DND-41 (cell line): ENCODE measurements around the gene TRIM2.

Experiments
- ATAC-seq: fragments of 200-7000 bp; cut with Tn5 transposase; 3 replicates; pipeline ENCODE4 v1.9.1; 2021; ENCODE audit warnings: low read depth; ENCODE audit not compliant: insufficient read depth
- DNase-seq: peaks from one replicate; pipeline ENCODE4 v3.0.0-alpha.2; 2020
- H2AFZ ChIP-seq: 2 replicates; pipeline ENCODE4 v1.6.0; 2012; ENCODE audit warnings: low read depth, low read length
- H3K27ac ChIP-seq: 2 replicates; pipeline ENCODE4 v1.5.1; 2012; ENCODE audit warnings: low read length, inconsistent platforms
- H3K27me3 ChIP-seq: fragments of 200-600 bp; sonication (generic); 2 replicates; pipeline ENCODE4 v1.6.0; 2012; ENCODE audit warnings: low read length, mild to moderate bottlenecking, inconsistent platforms; ENCODE audit not compliant: insufficient read depth, poor library complexity
- H3K36me3 ChIP-seq: 2 replicates; pipeline ENCODE4 v1.5.1; 2012; ENCODE audit warnings: low read length, inconsistent platforms; ENCODE audit not compliant: insufficient read depth
- H3K4me1 ChIP-seq: 2 replicates; pipeline ENCODE4 v1.5.1; 2012; ENCODE audit warnings: mild to moderate bottlenecking, low read length; ENCODE audit not compliant: insufficient read depth
- H3K4me2 ChIP-seq: 2 replicates; pipeline ENCODE4 v1.6.0; 2012; ENCODE audit warnings: mild to moderate bottlenecking, moderate library complexity, low read length, inconsistent platforms; ENCODE audit not compliant: insufficient read depth
- H3K4me3 ChIP-seq, 2 experiments: fragments of 200-600 bp in 1 of 2; shearing (Covaris generic) in 1 of 2; 2 replicates each; pipeline ENCODE4 v1.5.1; 2012 to 2016; ENCODE audit warnings: inconsistent platforms in 2 of 2, low read length in 2 of 2, mild to moderate bottlenecking in 2 of 2, low read depth in 1 of 2, moderate library complexity in 1 of 2
- H3K79me2 ChIP-seq: 2 replicates; pipeline ENCODE4 v1.6.0; 2012; ENCODE audit warnings: low read length, inconsistent platforms; ENCODE audit not compliant: insufficient read depth
- H3K9ac ChIP-seq: 2 replicates; pipeline ENCODE4 v1.6.0; 2012; ENCODE audit warnings: low read depth, mild to moderate bottlenecking, inconsistent platforms, low read length, moderate library complexity
- H3K9me3 ChIP-seq: 2 replicates; pipeline ENCODE4 v1.5.1; 2012; ENCODE audit warnings: low read length, moderate library complexity, mild to moderate bottlenecking, inconsistent platforms; ENCODE audit not compliant: insufficient read depth, severe bottlenecking
- H4K20me1 ChIP-seq: 2 replicates; pipeline ENCODE4 v1.6.0; 2012; ENCODE audit warnings: low read length; ENCODE audit not compliant: insufficient read depth
- EZH2 ChIP-seq: IDR thresholded peaks from 3 replicates; pipeline ENCODE4 v1.6.1; 2012; ENCODE audit warnings: borderline replicate concordance, low read depth, mild to moderate bottlenecking, moderate library complexity, low read length, inconsistent platforms; ENCODE audit not compliant: severe bottlenecking
- TF ChIP-seq, protein P1 (sequence below): IDR thresholded peaks from 2 replicates; pipeline ENCODE4 v1.5.1; 2012; ENCODE audit warnings: borderline replicate concordance, low read length, moderate library complexity, mild to moderate bottlenecking; ENCODE audit not compliant: poor library complexity, severe bottlenecking; ENCODE audit errors: extremely low read depth

Gene TRIM2

DNA sequence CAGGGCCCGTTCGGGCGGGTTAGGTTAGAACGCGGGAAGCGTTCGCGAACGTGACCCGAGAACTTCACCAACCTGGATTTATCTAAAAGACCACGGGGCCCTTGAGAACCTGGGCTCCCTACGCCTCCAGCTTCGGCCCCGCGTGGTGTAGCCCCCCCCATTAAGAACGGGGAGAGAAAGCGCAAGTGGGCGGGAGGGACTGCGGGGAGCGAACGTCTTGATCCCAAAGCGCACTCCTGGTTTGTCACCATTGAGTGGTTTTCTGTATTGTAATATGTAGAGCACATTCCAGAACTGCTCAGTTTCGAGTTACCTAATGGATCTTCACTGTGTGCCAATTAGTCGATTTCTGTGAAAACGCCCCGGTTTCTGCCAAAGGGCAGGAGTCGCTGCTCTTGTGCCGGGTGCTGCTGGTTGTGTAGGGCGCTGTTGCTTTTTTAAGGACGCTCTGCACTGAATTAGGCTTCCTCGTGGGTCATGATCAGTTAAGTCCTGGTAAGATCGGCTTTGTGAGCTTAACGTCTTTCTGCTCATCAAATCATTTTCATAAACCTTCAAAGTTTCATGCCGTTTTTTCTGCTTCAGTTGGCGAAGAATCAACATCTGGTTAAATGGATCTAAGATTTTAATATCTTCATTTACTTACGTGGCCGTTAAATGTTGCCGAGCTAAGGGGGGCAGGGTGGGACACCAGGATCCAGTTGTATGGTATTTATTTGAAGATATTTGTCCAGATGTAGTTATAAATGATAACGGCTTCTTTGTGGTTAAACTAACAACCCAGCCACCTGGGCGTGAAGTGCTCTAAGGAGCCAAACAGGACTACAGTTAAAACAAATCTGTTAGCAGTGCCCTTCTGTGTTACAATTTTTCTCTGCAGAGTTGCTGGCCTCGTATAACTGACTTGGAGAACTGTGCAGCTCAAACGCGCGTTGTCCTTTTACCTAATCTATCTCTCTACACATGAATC is 141.1 kb downstream of the TRIM2 start:
- no peaks in the 10 kb centered on the region for H4K20me1 ChIP-seq
- H3K27me3 ChIP-seq: no peaks in the 10 kb centered on the region
- peak overlapping the region; percentile 24 for H2AFZ ChIP-seq
- H3K4me2 ChIP-seq: peak overlapping the region; percentile 70
- peaks cover 85% of the 10 kb centered on the region for H3K4me1 ChIP-seq
- H3K9me3 ChIP-seq: no peaks in the 10 kb centered on the region
- H3K36me3 ChIP-seq: peaks cover 10% of the 10 kb centered on the region
- H3K79me2 ChIP-seq: peaks cover 93% of the 10 kb centered on the region
- peak; percentile 64 for ATAC-seq
- H3K27ac ChIP-seq: peak overlapping the region; percentile 100
- peak overlapping the region; percentile 99 for H3K9ac ChIP-seq
- peak overlapping the region; percentile 50 to 59 for H3K4me3 ChIP-seq
- DNase-seq: peak; percentile 89
- TF ChIP-seq EZH2: no peak
- TF ChIP-seq, protein P1, sequence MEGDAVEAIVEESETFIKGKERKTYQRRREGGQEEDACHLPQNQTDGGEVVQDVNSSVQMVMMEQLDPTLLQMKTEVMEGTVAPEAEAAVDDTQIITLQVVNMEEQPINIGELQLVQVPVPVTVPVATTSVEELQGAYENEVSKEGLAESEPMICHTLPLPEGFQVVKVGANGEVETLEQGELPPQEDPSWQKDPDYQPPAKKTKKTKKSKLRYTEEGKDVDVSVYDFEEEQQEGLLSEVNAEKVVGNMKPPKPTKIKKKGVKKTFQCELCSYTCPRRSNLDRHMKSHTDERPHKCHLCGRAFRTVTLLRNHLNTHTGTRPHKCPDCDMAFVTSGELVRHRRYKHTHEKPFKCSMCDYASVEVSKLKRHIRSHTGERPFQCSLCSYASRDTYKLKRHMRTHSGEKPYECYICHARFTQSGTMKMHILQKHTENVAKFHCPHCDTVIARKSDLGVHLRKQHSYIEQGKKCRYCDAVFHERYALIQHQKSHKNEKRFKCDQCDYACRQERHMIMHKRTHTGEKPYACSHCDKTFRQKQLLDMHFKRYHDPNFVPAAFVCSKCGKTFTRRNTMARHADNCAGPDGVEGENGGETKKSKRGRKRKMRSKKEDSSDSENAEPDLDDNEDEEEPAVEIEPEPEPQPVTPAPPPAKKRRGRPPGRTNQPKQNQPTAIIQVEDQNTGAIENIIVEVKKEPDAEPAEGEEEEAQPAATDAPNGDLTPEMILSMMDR: peak; percentile 22

DNA sequence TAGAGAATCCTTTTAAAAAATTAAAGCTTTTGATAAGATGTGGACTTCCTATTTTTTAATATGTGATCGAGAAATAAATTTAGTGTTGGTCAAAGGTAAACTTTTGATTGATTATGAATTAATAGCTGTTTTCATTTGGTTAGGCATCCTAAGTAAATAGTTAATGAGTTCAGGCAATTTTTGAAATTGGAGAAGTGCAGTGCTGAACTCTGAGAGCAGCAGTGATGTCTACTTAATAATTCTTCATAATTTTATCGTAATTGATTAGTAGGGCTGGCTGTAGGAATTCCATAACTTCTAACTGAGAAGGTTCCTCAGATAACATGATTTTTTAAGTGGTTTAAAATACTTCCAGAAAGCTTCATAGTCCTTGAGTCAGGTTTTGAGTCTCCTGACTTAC is 141.8 kb downstream of the TRIM2 start:
- Histone ChIP-seq H3K4me1 (peaks cover 85% of the 10 kb centered on the region), H3K36me3 (peaks cover 18% of the 10 kb centered on the region), H3K79me2 (peaks cover 93% of the 10 kb centered on the region)

DNA sequence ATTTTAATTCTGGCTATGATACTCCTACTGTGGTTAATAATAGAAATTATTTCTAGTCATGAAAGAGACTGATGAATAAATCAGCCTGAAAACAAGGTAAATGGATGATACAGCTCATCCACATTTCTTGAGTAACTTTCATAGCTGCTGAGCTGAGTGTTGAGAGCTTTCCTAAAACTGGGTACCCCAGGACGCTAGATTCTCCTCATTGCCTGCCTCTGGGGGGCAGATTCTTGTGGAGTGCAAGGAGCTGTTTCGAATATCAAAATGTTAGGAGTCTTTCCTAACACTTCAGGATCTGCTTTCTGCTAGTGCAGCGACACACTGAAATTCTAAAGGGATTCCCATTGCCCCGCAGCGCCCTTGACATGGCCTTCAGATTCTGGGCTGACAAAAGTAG is 142.3 kb downstream of the TRIM2 start:
- H3K4me2 ChIP-seq: peak overlapping the region; percentile 70
- H3K9me3 ChIP-seq: no peaks in the 10 kb centered on the region

More for the DNA sequence above, 141.8 kb downstream of the TRIM2 start:
- Histone ChIP-seq H3K27ac (peak overlapping the region; percentile 100), H3K4me2 (peak overlapping the region; percentile 70), H3K4me3 (peak overlapping the region; percentile 10 to 59; a peak in 3 of 4 replicates), H3K9me3 (no peaks in the 10 kb centered on the region), H2AFZ (no peak overlapping the region), H3K9ac (peak overlapping the region; percentile 99), H4K20me1 (no peaks in the 10 kb centered on the region), H3K27me3 (no peaks in the 10 kb centered on the region)
- ATAC-seq (no peak), DNase-seq (no peak)
- no peak for TF ChIP-seq EZH2
- TF ChIP-seq, protein P1: no peak

More for the DNA sequence above, 142.3 kb downstream of the TRIM2 start:
- H2AFZ ChIP-seq: no peak overlapping the region
- H3K36me3 ChIP-seq: peaks cover 23% of the 10 kb centered on the region
- no peaks in the 10 kb centered on the region for H4K20me1 ChIP-seq
- peak; percentile 63 for DNase-seq
- peak overlapping the region; percentile 100 for H3K27ac ChIP-seq
- H3K4me3 ChIP-seq: peak overlapping the region; percentile 10 to 59; a peak in 3 of 4 replicates
- no peaks in the 10 kb centered on the region for H3K27me3 ChIP-seq
- H3K4me1 ChIP-seq: peaks cover 85% of the 10 kb centered on the region
- H3K79me2 ChIP-seq: peaks cover 93% of the 10 kb centered on the region
- peak overlapping the region; percentile 99 for H3K9ac ChIP-seq
- ATAC-seq: no peak
- no peak for TF ChIP-seq EZH2
- TF ChIP-seq, protein P1: peak; percentile 61
